Stimulated activated CD4-positive, alpha-beta T cell treated with anti-CD3 and anti-CD28 coated beads, Interleukin-1b, Interleukin-23, amount 100 ng/mL, for 48 hours (primary cell): ENCODE measurements around the gene GBP3.
"Not testable (repeated sequence)": the region's sequence is repeated elsewhere in the genome, so short reads cannot be mapped to it uniquely, and the experiment has no call there.

Source experiments
- DNase-seq: peaks from one replicate; pipeline ENCODE4 v3.0.0-alpha.2; 2020

GBP3 gene

GRCh38 chr1:89022167-89022959, at the start of gene GBP3:
Gene GBP3, minus strand, starts transcription at chr1:89022866. Its CDS starts 2,145 bp downstream, at chr1:89020721.
- no peak for DNase-seq

DNA sequence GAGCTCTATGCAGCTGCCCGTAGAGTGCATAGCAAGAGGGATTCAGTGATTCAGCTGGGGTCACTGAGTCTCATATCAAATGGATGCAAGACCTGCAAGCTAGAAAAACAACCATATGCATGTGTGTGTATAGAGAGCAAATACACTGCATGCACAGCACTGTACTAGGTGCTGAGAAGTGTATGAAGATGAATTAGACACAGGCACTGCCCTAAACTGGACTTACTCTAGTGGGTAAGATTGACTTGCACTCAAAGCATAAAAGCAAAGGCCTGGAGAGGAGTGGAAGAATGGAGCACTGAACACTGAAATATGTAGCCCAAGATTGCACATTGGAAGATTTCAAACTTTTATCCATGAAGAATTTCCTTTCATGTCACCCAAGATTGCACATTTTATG, 47.8 kb upstream of the GBP3 start:
- no peak for DNase-seq

DNA sequence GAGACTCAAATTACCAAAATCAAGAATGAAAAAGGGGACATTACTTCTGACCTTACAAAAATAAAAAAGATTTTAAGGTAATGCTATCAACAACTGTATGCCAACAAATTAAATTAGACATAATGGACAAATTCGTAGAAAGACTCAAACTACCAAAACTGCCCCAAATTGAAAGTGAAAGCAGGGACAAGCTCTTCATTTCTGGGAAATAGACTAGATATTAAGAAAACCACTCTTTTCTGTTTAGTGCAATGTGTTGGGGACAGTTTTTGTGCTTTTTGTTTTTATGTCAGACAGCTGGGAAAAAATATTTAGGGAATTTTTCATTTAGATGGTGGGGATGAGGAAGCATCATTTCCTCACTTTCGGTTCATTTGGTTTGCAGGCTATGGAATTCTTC, 47.3 kb upstream of the GBP3 start:
- DNase-seq = no peak

GRCh38 chr1:89068291-89068690, 45.6 kb upstream of the GBP3 start:
- no peak for DNase-seq

DNA sequence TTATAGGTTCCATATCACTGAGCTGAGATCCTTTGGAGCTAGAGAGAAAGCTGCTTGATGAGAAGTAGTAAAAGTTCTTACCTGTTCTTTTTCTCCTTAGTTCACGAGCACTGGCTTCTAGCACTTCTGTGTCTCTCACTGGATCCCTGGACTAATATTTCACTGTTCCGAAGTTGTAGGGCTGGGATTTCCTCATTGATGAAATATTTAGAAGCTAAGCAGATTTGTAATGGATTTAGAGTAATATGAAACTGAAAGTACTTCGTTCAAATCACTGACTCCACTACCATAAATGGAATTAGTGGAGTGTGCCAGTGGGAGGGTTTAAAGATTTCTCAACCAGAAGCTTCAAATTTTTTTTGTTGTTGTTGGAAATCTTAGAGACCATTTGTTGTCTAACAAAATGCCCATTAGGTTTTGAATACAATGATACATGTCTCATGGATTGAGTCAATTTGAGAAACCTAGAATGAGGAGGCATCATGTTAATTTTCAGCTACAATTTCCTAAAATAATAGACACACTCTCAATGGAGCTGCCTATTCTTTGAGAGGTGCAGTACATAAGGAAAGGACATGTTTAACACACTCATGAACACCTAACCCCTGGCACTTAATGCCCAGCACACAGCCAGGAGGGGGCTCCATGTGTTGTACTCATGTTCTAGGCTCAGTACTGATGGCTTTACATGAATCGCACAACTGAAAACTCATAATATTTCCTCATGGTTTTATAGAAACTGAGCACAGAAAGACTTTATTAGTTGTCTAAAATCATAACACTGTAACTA, 42.6 kb upstream of the GBP3 start, which contains the start of gene GBP1:
TSS of gene GBP1 (minus strand) at position 130 of the 790 bp plus-strand sequence. CDS start 1,974 bp downstream, outside the sequence.
- DNase-seq = no peak

- no peak for DNase-seq
Measured at GRCh38 chr1:89064632-89065031, 42.0 kb upstream of the GBP3 start.

GRCh38 chr1:89063094-89063493, 40.4 kb upstream of the GBP3 start:
- no peak for DNase-seq

- no peak for DNase-seq
Measured at GRCh38 chr1:89060091-89060490, 37.4 kb upstream of the GBP3 start.

- no peak for DNase-seq
Measured at GRCh38 chr1:89051955-89052312, 29.3 kb upstream of the GBP3 start.

GRCh38 chr1:89051300-89051954, 28.8 kb upstream of the GBP3 start:
- DNase-seq = no peak

DNA sequence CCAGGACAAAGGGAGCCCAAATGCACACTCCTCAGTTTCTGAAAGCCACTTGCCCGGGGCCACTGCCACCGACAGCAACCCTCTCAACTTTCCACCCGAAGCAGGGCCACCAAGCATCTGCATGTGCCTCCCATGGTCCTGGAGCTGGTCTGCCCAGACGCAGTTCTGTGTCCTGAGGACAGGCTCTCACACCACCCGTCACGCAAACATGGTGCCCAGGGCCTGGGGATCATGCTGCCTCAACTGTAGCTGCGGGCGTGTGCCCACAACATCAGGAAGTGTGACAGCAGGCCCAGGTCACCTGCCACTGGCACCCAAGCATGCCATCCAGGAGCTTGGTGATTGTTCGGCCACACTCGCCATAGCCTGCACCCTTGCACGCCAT, 28.0 kb upstream of the GBP3 start:
- DNase-seq = no peak

DNA sequence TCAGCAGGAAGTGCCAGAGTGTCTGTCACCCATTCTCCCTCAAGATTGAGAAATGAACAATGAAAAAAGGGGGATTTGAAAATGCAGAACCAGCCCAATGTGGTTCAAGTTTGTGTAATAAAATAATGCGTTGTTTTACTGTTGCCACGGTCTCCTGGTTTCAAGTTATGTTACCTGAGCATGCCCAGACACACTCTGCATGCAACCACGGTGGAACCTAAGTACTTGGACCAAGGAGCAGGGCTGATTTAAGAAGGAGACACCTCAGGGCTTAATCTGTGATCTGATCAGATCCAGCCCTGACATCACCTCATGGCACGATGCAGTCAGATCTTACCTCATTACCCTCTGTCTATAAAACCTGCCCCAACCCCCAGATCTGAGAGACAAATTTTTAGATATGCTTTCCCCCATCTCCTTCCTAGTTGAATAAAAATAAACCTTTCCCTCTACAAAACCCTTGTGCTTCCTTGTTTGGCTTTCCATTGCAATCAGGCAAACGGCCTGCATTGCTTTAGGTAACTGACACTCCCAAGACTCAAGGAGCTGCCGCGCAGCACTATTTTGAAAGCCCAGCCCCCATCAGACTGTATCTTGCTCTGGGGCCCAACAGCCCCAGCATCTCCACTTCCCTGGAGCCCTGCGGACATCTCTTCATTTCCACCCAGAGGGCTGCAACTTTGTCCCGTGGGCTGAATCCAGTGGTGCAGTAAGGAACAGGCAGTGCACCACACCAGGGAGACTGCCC, 27.4 kb upstream of the GBP3 start:
- DNase-seq = not testable (repeated sequence)

- not testable (repeated sequence) for DNase-seq
Measured at GRCh38 chr1:89049187-89049586, 26.5 kb upstream of the GBP3 start.

- DNase-seq = no peak
Measured at GRCh38 chr1:89047734-89048133, 25.1 kb upstream of the GBP3 start.

- DNase-seq = peak; percentile 35
Measured at GRCh38 chr1:89046318-89047183, 23.9 kb upstream of the GBP3 start.

DNA sequence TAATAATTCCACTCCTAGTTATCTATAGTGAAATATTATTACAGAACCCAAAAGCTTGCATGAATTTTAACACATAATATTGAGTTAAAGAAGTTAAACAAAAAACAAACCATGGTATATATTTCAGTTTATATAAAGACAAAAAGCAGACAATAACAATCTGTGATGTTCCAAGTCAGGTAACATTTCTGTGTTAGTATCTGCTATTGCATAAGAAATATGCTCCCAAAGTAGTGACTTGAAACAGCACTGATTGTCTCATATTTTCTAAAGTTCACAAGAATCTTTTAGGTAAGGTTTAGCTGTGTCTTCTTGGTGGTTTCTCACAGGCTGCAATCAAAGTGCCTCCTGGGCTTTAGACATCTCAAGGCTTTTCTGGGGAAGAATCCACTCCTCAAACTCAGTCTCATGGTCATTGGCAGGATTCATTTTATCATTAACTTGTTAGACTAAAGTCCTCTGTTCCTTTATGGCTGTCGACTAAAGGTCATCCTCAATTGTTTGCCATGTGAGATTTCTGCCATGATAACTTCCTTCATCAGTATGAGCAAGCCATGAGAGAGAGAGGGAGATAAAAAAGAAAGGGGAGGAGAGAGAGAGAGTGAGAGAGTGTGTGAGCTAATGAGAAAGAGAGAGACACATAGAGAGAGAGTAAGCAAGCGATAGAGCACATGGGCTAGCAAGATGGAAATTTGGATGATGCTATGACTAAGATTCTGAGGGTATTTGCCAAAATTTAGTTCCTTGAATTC, 22.5 kb upstream of the GBP3 start:
- DNase-seq = no peak

GRCh38 chr1:89043940-89044339, 21.3 kb upstream of the GBP3 start:
- no peak for DNase-seq

DNA sequence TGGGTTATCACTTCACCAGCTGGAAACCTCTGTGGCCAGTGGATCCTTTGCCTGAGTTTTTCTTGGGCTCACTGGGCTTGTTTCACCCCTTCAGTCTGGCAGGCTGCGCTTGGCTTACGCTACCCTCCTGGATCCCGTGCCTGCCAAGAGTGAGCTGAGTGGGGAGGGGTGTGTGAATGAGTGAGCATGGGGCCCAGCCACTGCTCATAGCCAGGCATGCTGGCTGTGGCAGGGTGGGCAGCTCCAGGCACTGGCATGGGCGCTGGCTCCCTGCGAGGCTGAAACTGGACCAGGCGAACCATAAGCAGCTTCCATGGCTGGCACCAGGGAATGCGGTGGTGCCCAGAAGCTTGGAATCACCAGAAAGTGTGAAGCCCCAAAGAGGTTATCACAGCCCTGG, 19.8 kb upstream of the GBP3 start:
- no peak for DNase-seq

GRCh38 chr1:89041721-89042120, 19.1 kb upstream of the GBP3 start:
- DNase-seq = no peak

- DNase-seq = peak; percentile 52
Measured at GRCh38 chr1:89041119-89041641, 18.5 kb upstream of the GBP3 start.

DNA sequence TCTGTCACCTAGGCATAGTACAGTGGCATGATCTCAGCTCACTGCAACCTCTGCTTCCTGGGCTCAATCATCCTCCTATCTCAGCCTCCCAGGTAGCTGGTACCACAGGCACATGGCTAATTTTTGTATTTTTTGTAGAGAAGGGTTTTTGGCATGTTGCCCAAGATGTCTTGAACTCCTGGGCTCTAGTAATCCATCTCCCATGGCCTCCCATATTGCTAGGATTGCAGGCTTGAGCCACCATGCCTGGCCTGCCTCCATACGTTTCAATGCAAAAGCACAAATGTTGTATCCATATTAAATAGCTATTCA, 17.6 kb upstream of the GBP3 start:
- no peak for DNase-seq
